ENCODE data around the gene PSD.

The PSD gene

DNA sequence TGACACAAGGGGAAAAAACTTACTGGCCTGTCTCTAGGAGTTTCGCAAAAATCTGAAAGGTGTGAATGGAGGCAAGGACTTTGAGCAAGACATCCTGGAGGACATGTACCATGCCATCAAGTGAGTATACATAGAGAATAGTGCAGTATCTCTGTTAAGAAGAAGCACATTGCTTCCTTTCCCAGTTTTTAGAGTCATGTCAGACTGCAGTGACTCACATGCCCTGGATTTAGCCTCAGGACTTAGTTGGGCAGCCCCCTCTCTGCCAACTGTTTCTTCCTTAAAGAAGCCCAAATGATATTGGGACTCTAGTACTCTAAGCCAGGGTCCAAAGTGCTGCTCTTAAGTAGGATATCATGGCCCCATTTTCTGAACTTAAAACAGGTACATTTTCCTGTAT lies 51.1 kb downstream of the PSD start:
- Histone ChIP-seq H3K27ac (ENCODE audit: extremely low read depth, low read depth, low read length) (no peak overlapping the region), H3K9me3 (ENCODE audit: control insufficient read depth, insufficient read depth, low read depth, low read length) (no peaks in the 10 kb centered on the region), H3K36me3 (ENCODE audit: control insufficient read depth in 2 of 2, insufficient read depth in 1 of 2, low read length in 2 of 2) (peaks cover 24 to 93% of the 10 kb centered on the region in 2 experiments), H3K4me1 (ENCODE audit: control insufficient read depth, insufficient read depth, low read length) (no peaks in the 10 kb centered on the region), H3K4me3 (ENCODE audit: low read depth, low read length) (no peak overlapping the region)
- TF ChIP-seq ZNF394 (tag by site-specific recombination; IDR thresholded peaks at IDR 0.05; ENCODE audit: borderline replicate concordance) = no peak
- no peak for TF ChIP-seq ZBTB21 (tag by site-specific recombination; IDR thresholded peaks at IDR 0.05)
- no peak for TF ChIP-seq ZNF157 (tag by site-specific recombination; IDR thresholded peaks at IDR 0.05)
- TF ChIP-seq GLI4 (tag by site-specific recombination; IDR thresholded peaks at IDR 0.05) = no peak
- no peak for TF ChIP-seq ZNF114 (tag by site-specific recombination; IDR thresholded peaks at IDR 0.05)
- TF ChIP-seq ZNF521 (tag by site-specific recombination; IDR thresholded peaks at IDR 0.05) = no peak
- TF ChIP-seq, protein P1, sequence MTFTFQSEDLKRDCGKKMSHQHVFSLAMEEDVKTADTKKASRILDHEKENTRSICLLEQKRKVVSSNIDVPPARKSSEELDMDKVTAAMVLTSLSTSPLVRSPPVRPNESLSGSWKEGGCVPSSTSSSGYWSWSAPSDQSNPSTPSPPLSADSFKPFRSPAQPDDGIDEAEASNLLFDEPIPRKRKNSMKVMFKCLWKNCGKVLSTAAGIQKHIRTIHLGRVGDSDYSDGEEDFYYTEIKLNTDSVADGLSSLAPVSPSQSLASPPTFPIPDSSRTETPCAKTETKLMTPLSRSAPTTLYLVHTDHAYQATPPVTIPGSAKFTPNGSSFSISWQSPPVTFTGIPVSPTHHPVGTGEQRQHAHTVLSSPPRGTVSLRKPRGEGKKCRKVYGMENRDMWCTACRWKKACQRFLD (tag by site-specific recombination; IDR thresholded peaks at IDR 0.05) = no peak
- no peak for TF ChIP-seq ZNF585B (tag by site-specific recombination; IDR thresholded peaks at IDR 0.05)
- TF ChIP-seq ZNF221 (tag by site-specific recombination; IDR thresholded peaks at IDR 0.05; ENCODE audit: borderline replicate concordance) = no peak
- TF ChIP-seq GLI2 (tag by site-specific recombination; IDR thresholded peaks at IDR 0.05; ENCODE audit: borderline replicate concordance, low read depth) = no peak
- TF ChIP-seq ZNF48 (tag by site-specific recombination; IDR thresholded peaks at IDR 0.05) = no peak
- TF ChIP-seq ZNF658 (tag by site-specific recombination; IDR thresholded peaks at IDR 0.05) = no peak
- no peak for TF ChIP-seq ZXDB (tag by site-specific recombination; IDR thresholded peaks at IDR 0.05)
- TF ChIP-seq ZNF777 (tag by site-specific recombination; IDR thresholded peaks at IDR 0.05; ENCODE audit: borderline replicate concordance) = no peak
- no peak for TF ChIP-seq ZNF555 (tag by site-specific recombination; conservative IDR thresholded peaks at IDR 0.05)
- no peak for TF ChIP-seq KLF8 (tag by site-specific recombination; IDR thresholded peaks at IDR 0.05)
- TF ChIP-seq ZNF529 (tag by site-specific recombination; IDR thresholded peaks at IDR 0.05; ENCODE audit: insufficient replicate concordance) = no peak
- TF ChIP-seq ZNF830 (tag by site-specific recombination; IDR thresholded peaks at IDR 0.05; ENCODE audit: low read depth) = no peak
- no peak for TF ChIP-seq ZNF596 (tag by site-specific recombination; IDR thresholded peaks at IDR 0.05)
- no peak for TF ChIP-seq ZNF747 (tag by site-specific recombination; IDR thresholded peaks at IDR 0.05)
- POLR2A ChIA-PET = no interaction called here
- CTCF ChIA-PET = interaction anchor here (0.7 kb wide), 1 partner anchor 84 kb away, joined by 3 read pairs; no protein-coding TSS in a partner anchor

DNA sequence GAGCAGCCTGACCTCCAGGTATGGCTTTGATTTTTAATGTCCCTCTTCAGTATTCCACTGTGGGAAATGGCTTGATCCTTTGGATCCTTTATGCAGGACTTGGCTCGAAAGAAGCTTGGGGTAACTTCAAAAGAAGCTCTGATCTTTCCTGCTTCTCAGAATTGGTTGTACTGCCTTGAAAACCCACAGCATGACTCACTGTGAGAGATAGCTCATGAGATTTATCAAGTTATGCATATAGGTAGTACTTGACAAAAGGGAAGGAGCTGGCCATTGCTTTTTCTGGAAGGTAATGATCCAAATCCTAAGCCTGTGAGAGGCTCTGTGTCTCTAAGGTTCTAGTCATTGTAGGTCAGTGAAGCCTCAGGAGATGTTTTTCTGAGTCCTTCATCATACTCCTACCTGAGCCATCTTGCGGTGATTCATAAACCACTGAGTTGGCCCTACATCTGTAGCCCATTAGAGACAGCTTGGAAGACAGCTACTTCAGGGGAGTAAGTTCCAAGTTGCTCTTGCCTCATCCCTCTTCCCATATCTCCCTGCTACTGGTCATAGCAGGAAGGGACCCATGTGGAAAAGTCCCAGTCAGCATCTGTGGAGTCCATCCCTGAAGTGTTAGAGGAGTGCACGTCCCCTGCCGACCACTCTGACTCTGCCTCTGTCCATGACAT lies 59.7 kb downstream of the PSD start:
- ChIA-PET POLR2A (no interaction called here), CTCF (interaction anchor here (0.6 to 21.4 kb wide), 6 partner anchors 9 to 225 kb away, joined by 3 to 531 read pairs (median 5); partner anchors contain the start of genes ELOVL3 and PITX3)
- Histone ChIP-seq H3K27ac (ENCODE audit: extremely low read depth, low read depth, low read length) (no peak overlapping the region), H3K36me3 (ENCODE audit: control insufficient read depth in 2 of 2, insufficient read depth in 1 of 2, low read length in 2 of 2) (peaks cover 33 to 94% of the 10 kb centered on the region in 2 experiments), H3K4me3 (ENCODE audit: low read depth, low read length) (no peak overlapping the region), H3K9me3 (ENCODE audit: control insufficient read depth, insufficient read depth, low read depth, low read length) (no peaks in the 10 kb centered on the region), H3K4me1 (ENCODE audit: control insufficient read depth, insufficient read depth, low read length) (no peaks in the 10 kb centered on the region)
- no peak for TF ChIP-seq SALL2 (tag by site-specific recombination; IDR thresholded peaks at IDR 0.05; ENCODE audit: borderline replicate concordance)
- TF ChIP-seq ZNF214 (tag by site-specific recombination; IDR thresholded peaks at IDR 0.05; ENCODE audit: borderline replicate concordance) = no peak
- TF ChIP-seq ZNF473 (tag by site-specific recombination; IDR thresholded peaks at IDR 0.05) = no peak
- no peak for TF ChIP-seq ZNF292 (tag by site-specific recombination; IDR thresholded peaks at IDR 0.05; ENCODE audit: borderline replicate concordance, low read depth)
- no peak for TF ChIP-seq ZNF654 (tag by site-specific recombination; IDR thresholded peaks at IDR 0.05; ENCODE audit: low read depth)
- TF ChIP-seq, protein P2, sequence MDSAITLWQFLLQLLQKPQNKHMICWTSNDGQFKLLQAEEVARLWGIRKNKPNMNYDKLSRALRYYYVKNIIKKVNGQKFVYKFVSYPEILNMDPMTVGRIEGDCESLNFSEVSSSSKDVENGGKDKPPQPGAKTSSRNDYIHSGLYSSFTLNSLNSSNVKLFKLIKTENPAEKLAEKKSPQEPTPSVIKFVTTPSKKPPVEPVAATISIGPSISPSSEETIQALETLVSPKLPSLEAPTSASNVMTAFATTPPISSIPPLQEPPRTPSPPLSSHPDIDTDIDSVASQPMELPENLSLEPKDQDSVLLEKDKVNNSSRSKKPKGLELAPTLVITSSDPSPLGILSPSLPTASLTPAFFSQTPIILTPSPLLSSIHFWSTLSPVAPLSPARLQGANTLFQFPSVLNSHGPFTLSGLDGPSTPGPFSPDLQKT (IDR thresholded peaks at IDR 0.05; ENCODE audit: borderline replicate concordance, low read depth, low read length) = no peak
- no peak for TF ChIP-seq ZNF501 (tag by site-specific recombination; IDR thresholded peaks at IDR 0.05)
- TF ChIP-seq ZNF37A (tag by site-specific recombination; IDR thresholded peaks at IDR 0.05) = no peak
- TF ChIP-seq ZFHX2 (tag by site-specific recombination; conservative IDR thresholded peaks at IDR 0.05) = no peak
- no peak for TF ChIP-seq ZNF174 (tag by site-specific recombination; IDR thresholded peaks at IDR 0.05)
- TF ChIP-seq ZNF521 (tag by site-specific recombination; IDR thresholded peaks at IDR 0.05) = no peak
- no peak for TF ChIP-seq ZNF112 (tag by site-specific recombination; IDR thresholded peaks at IDR 0.05)
- TF ChIP-seq ZNF366 (tag by site-specific recombination; conservative IDR thresholded peaks at IDR 0.05) = no peak

Measured in HEK293 (cell line).